Left lobe of liver (tissue), 2 donors: ENCODE data around the gene LAMP1. TPM values are rescaled to one million over a fixed set of nuclear protein-coding genes. Genes with fewer than 3 reads are reported as not detected.
"Not testable (repeated sequence)": the region's sequence is repeated elsewhere in the genome, so short reads cannot be mapped to it uniquely, and the experiment has no call there.

Experiments
- ATAC-seq: fragments of 200-7000 bp; cut with Tn5 transposase; one replicate; pipeline ENCODE4 v1.9.1; 2020; ENCODE audit warnings: mild to moderate bottlenecking, moderate library complexity
- DNase-seq: peaks from one replicate; pipeline ENCODE4 v3.0.0-alpha.2; 2020; ENCODE audit warnings: low spot score
- total RNA-seq: library from RNA; stranded (reverse); gene quantifications from one replicate; pipeline ENCODE4 v1.2.1, GENCODE V29; 2021
- donor health status: DM: no; HTN: no; CAD: no; lungs with moderate emphysema.
- donor health status: DM: no; HTN: yes; CAD: no.

Gene LAMP1
- total RNA-seq, 1 donor from 2014 or later, result 217 TPM

- ATAC-seq (peak; percentile 67), DNase-seq (peak; percentile 64)
Observed at GRCh38 chr13:113327391-113327765, 30.3 kb downstream of the LAMP1 start.

GRCh38 chr13:113327766-113328471 lies 30.9 kb downstream of the LAMP1 start:
- ATAC-seq (peak; percentile 22), DNase-seq (no peak)

GRCh38 chr13:113328851-113329250 lies 31.8 kb downstream of the LAMP1 start:
- ATAC-seq (no peak), DNase-seq (no peak)

- no peak for ATAC-seq
Observed at GRCh38 chr13:113329656-113330312, 32.7 kb downstream of the LAMP1 start.

GRCh38 chr13:113332615-113333014 lies 35.6 kb downstream of the LAMP1 start:
- ATAC-seq (no peak), DNase-seq (no peak)

More at GRCh38 chr13:113329656-113330312, 32.7 kb downstream of the LAMP1 start:
- no peak for DNase-seq

GRCh38 chr13:113333076-113333475 lies 36.0 kb downstream of the LAMP1 start:
- DNase-seq (no peak), ATAC-seq (no peak)

GRCh38 chr13:113337556-113337955 lies 40.5 kb downstream of the LAMP1 start:
- ATAC-seq, result peak; percentile 22
- DNase-seq, result no peak

- no peak for DNase-seq
- ATAC-seq, result peak; percentile 13
Observed at GRCh38 chr13:113337976-113338375, 40.9 kb downstream of the LAMP1 start.

- ATAC-seq, result no peak
- DNase-seq, result no peak
Observed at GRCh38 chr13:113338451-113338850, 41.4 kb downstream of the LAMP1 start.

- peak; percentile 14 for ATAC-seq
- no peak for DNase-seq
Observed at GRCh38 chr13:113342820-113343691, 46.0 kb downstream of the LAMP1 start.

- DNase-seq, result no peak
- ATAC-seq, result peak; percentile 23
Observed at GRCh38 chr13:113343692-113343968, 46.6 kb downstream of the LAMP1 start.

GRCh38 chr13:113345486-113345885 lies 48.4 kb downstream of the LAMP1 start:
- DNase-seq (no peak), ATAC-seq (no peak)

GRCh38 chr13:113347736-113348225 lies 50.7 kb downstream of the LAMP1 start:
- not testable (repeated sequence) for ATAC-seq, DNase-seq

GRCh38 chr13:113348591-113348990 lies 51.6 kb downstream of the LAMP1 start:
- ATAC-seq (no peak), DNase-seq (no peak)

GRCh38 chr13:113349050-113349449 lies 52.0 kb downstream of the LAMP1 start:
- ATAC-seq (no peak), DNase-seq (no peak)

- DNase-seq (no peak), ATAC-seq (no peak)
Observed at GRCh38 chr13:113349491-113349890, 52.5 kb downstream of the LAMP1 start.

- ATAC-seq (no peak), DNase-seq (no peak)
Observed at GRCh38 chr13:113350065-113350937, 53.3 kb downstream of the LAMP1 start.

- DNase-seq (no peak), ATAC-seq (no peak)
Observed at GRCh38 chr13:113350938-113351335, 53.9 kb downstream of the LAMP1 start.

GRCh38 chr13:113351514-113352026 lies 54.5 kb downstream of the LAMP1 start:
- ATAC-seq, result peak; percentile 89
- DNase-seq, result peak; percentile 82

- no peak for DNase-seq
- no peak for ATAC-seq
Observed at GRCh38 chr13:113353254-113353653, 56.2 kb downstream of the LAMP1 start.
